ENCODE results near the gene FGFR4.

FGFR4 gene

DNA sequence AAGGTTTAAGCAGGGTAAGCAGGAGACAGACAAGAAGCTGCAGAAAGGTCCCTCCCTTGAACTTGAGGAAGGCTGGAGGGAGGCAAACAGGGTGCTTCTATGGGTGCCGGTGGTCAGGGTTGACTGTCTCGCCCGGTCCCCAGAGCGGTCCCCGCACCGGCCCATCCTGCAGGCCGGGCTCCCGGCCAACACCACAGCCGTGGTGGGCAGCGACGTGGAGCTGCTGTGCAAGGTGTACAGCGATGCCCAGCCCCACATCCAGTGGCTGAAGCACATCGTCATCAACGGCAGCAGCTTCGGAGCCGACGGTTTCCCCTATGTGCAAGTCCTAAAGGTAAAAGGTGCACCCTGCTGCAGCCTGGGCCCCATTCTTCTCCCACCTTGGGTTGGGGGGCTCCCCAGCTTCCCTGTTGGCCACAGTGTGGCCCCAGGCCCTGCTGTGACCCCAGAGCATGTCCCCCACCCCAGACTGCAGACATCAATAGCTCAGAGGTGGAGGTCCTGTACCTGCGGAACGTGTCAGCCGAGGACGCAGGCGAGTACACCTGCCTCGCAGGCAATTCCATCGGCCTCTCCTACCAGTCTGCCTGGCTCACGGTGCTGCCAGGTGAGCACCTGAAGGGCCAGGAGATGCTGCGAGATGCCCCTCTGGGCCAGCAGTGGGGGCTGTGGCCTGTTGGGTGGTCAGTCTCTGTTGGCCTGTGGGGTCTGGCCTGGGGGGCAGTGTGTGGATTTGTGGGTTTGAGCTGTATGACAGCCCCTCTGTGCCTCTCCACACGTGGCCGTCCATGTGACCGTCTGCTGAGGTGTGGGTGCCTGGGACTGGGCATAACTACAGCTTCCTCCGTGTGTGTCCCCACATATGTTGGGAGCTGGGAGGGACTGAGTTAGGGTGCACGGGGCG lies 5.7 kb downstream of the FGFR4 start:
- TF ChIP-seq, protein P1, sequence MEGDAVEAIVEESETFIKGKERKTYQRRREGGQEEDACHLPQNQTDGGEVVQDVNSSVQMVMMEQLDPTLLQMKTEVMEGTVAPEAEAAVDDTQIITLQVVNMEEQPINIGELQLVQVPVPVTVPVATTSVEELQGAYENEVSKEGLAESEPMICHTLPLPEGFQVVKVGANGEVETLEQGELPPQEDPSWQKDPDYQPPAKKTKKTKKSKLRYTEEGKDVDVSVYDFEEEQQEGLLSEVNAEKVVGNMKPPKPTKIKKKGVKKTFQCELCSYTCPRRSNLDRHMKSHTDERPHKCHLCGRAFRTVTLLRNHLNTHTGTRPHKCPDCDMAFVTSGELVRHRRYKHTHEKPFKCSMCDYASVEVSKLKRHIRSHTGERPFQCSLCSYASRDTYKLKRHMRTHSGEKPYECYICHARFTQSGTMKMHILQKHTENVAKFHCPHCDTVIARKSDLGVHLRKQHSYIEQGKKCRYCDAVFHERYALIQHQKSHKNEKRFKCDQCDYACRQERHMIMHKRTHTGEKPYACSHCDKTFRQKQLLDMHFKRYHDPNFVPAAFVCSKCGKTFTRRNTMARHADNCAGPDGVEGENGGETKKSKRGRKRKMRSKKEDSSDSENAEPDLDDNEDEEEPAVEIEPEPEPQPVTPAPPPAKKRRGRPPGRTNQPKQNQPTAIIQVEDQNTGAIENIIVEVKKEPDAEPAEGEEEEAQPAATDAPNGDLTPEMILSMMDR (IDR thresholded peaks at IDR 0.05; ENCODE audit: low read depth, low read length) = no peak

DNA sequence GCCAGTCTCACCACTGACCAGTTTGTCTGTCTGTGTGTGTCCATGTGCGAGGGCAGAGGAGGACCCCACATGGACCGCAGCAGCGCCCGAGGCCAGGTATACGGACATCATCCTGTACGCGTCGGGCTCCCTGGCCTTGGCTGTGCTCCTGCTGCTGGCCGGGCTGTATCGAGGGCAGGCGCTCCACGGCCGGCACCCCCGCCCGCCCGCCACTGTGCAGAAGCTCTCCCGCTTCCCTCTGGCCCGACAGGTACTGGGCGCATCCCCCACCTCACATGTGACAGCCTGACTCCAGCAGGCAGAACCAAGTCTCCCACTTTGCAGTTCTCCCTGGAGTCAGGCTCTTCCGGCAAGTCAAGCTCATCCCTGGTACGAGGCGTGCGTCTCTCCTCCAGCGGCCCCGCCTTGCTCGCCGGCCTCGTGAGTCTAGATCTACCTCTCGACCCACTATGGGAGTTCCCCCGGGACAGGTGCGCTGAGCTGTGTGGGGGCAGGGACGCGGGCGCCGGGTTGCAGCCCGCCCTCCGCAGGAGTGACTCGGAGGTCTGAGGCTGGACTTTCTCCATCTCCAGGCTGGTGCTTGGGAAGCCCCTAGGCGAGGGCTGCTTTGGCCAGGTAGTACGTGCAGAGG lies 6.5 kb downstream of the FGFR4 start:
- no peak overlapping the region for H3K4me3 ChIP-seq (ENCODE audit: low read depth, low read length)
- TF ChIP-seq, protein P1 (IDR thresholded peaks at IDR 0.05; ENCODE audit: low read depth, low read length) = no peak

More for the DNA sequence above, 5.7 kb downstream of the FGFR4 start:
- no peak overlapping the region for H3K4me3 ChIP-seq (ENCODE audit: low read depth, low read length)

DNA sequence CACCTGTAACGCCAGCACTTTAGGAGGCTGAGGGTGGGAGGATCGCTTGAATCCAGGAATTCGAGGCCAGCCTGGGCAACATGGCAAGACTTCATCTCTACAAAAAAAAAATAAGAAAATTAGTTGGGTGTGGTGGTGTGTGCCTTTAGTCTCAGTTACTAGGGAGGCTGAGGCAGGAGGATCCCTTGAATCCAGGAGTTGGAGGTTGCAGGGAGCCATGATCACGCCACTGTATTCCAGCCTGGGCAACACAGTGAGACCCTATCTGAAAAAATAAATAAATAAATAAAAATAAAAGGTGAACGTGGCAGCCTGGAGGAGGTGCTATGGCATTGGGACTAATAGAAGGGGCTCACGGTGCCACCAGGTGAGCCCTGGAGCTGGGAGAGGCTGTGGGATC lies 7.1 kb downstream of the FGFR4 start:
- TF ChIP-seq, protein P1 (IDR thresholded peaks at IDR 0.05; ENCODE audit: low read depth, low read length) = no peak
- H3K4me3 ChIP-seq (ENCODE audit: low read depth, low read length) = no peak overlapping the region

DNA sequence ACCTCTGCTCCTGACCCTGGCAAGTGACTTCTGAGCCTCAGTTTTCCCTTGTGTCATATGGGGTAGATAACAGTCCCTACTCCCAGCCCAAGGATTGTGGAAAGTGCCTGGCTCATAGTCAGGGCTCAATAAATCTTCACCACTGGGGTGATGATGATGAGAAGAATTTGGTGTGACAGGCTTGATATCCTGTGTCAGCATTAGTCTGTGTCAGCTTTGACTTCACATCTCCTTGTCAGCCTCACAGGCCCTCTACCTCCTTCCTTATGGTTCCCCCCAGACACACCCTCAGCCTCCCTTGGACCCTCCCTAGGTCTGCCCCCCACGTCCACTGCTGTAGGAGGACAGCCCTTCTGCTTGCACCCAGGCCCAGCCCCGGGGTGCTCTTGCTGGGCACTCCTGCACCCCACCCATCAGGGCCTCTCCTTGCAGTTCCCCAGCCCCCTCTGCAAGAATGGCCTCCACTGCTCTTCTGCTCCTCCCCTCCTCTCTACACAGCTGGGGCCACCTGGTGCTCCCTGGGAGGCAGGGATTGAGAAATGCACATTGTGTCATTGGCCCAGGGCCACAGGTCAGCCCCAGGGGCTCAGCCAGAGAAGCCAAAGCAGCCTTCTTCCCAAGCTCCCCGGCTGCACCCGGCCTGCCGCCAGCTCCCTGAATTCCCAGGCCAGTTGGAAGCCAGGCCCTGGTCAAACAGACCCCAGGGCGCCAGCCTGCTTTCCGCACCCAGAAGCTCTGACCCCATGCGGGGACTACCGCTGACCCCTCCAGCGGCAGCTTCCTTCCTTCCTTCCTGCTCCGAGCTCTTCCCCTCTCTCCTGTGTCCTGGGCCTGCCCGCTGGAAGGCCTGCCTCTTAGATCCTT lies 7.7 kb downstream of the FGFR4 start:
- H3K4me3 ChIP-seq (ENCODE audit: low read depth, low read length) = no peak overlapping the region
- TF ChIP-seq, protein P1 (IDR thresholded peaks at IDR 0.05; ENCODE audit: low read depth, low read length) = no peak

DNA sequence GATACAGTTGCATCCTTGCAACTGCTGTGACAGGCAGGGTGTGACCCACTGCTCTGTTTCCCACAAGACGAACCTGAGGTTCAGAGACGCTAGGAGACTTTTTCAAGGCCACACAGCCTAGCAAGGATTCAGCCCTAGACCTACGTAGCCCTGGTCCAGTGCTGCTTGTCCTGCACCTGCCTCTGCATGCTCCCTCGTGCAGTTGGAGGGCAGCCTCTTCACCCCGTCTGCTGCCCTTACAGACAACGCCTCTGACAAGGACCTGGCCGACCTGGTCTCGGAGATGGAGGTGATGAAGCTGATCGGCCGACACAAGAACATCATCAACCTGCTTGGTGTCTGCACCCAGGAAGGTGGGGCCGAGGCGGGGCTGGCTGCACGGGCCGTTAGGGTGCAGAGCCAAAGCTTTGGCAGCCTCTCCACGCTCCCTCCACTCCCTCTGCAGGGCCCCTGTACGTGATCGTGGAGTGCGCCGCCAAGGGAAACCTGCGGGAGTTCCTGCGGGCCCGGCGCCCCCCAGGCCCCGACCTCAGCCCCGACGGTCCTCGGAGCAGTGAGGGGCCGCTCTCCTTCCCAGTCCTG lies 8.5 kb downstream of the FGFR4 start:
- TF ChIP-seq, protein P1 (IDR thresholded peaks at IDR 0.05; ENCODE audit: low read depth, low read length) = no peak

DNA sequence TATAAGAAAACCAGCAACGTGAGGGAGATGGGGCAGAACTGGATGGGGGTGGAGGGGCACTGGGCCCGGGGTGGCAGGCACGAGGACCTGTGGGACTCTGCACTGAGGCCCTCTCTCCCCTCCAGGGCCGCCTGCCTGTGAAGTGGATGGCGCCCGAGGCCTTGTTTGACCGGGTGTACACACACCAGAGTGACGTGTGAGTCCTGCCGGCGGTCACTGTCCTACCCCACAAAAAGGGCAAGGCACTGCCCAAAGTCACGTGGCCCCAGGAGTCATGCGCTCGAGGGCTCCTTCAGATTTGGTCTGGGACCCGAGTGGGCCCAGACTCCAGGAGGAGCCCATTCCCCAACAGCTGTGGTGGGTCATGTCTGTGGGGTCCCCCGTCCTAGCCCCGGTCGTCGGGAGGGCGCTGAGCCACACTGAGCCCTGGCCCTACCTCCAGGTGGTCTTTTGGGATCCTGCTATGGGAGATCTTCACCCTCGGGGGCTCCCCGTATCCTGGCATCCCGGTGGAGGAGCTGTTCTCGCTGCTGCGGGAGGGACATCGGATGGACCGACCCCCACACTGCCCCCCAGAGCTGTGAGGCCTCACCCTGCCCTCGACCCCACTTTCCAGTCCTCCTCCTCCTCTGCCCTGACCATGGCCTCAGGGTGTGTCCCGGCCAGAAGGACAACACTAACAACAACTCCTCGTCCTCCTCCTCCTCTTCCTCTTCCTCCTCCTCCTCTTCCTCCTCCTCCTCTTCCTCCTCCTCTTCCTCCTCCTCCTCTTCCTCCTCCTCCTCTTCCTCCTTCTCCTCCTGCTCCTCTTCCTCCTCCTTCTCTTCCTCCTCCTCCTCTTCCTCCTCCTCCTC lies 9.7 kb downstream of the FGFR4 start:
- TF ChIP-seq, protein P1 (IDR thresholded peaks at IDR 0.05; ENCODE audit: low read depth, low read length) = no peak
- H3K4me3 ChIP-seq (ENCODE audit: low read depth, low read length) = no peak overlapping the region

More for the DNA sequence above, 8.5 kb downstream of the FGFR4 start:
- no peak overlapping the region for H3K4me3 ChIP-seq (ENCODE audit: low read depth, low read length)

All from WI38 (cell line).